ENCODE measurements around the gene TMEM132C.

Gene TMEM132C

GRCh38 chr12:128415036-128415560 is 148.1 kb downstream of the TMEM132C start:
- DNase-seq (ENCODE audit: low spot score) = no peak

- no peak for DNase-seq (ENCODE audit: low spot score)
Observed at GRCh38 chr12:128418944-128419343, 152.0 kb downstream of the TMEM132C start.

GRCh38 chr12:128420163-128420562 is 153.2 kb downstream of the TMEM132C start:
- no peak for DNase-seq (ENCODE audit: low spot score)

GRCh38 chr12:128421375-128421774 is 154.4 kb downstream of the TMEM132C start:
- DNase-seq (ENCODE audit: low spot score) = no peak

- DNase-seq (ENCODE audit: low spot score) = no peak
Observed at GRCh38 chr12:128423205-128423604, 156.2 kb downstream of the TMEM132C start.

- no peak for DNase-seq (ENCODE audit: low spot score)
Observed at GRCh38 chr12:128424931-128425431, 158.0 kb downstream of the TMEM132C start.

GRCh38 chr12:128425666-128426331 is 158.8 kb downstream of the TMEM132C start:
- DNase-seq (ENCODE audit: low spot score) = no peak

GRCh38 chr12:128426511-128426910 is 159.5 kb downstream of the TMEM132C start:
- no peak for DNase-seq (ENCODE audit: low spot score)

- no peak for DNase-seq (ENCODE audit: low spot score)
Observed at GRCh38 chr12:128439796-128440195, 172.8 kb downstream of the TMEM132C start.

- no peak for DNase-seq (ENCODE audit: low spot score)
Observed at GRCh38 chr12:128442096-128442495, 175.1 kb downstream of the TMEM132C start.

GRCh38 chr12:128444598-128444997 is 177.6 kb downstream of the TMEM132C start:
- DNase-seq (ENCODE audit: low spot score) = no peak

GRCh38 chr12:128445415-128446127 is 178.6 kb downstream of the TMEM132C start:
- DNase-seq (ENCODE audit: low spot score) = no peak

- no peak for DNase-seq (ENCODE audit: low spot score)
Observed at GRCh38 chr12:128449146-128449894, 182.3 kb downstream of the TMEM132C start.

GRCh38 chr12:128450810-128451209 is 183.8 kb downstream of the TMEM132C start:
- no peak for DNase-seq (ENCODE audit: low spot score)

GRCh38 chr12:128455851-128456250 is 188.9 kb downstream of the TMEM132C start:
- no peak for DNase-seq (ENCODE audit: low spot score)

GRCh38 chr12:128456922-128457321 is 190.0 kb downstream of the TMEM132C start:
- DNase-seq (ENCODE audit: low spot score) = no peak

- no peak for DNase-seq (ENCODE audit: low spot score)
Observed at GRCh38 chr12:128458301-128458974, 191.5 kb downstream of the TMEM132C start.

- DNase-seq (ENCODE audit: low spot score) = no peak
Observed at GRCh38 chr12:128459067-128459466, 192.1 kb downstream of the TMEM132C start.

GRCh38 chr12:128463881-128464280 is 196.9 kb downstream of the TMEM132C start:
- no peak for DNase-seq (ENCODE audit: low spot score)

- no peak for DNase-seq (ENCODE audit: low spot score)
Observed at GRCh38 chr12:128467882-128468281, 200.9 kb downstream of the TMEM132C start.

- no peak for DNase-seq (ENCODE audit: low spot score)
Observed at GRCh38 chr12:128468926-128469325, 202.0 kb downstream of the TMEM132C start.

- no peak for DNase-seq (ENCODE audit: low spot score)
Observed at GRCh38 chr12:128471491-128471890, 204.5 kb downstream of the TMEM132C start.
